ENCODE results near the gene PHF10. TPM values are rescaled to one million over a fixed set of nuclear protein-coding genes. Genes with fewer than 3 reads are reported as not detected.

Gene PHF10
- total and polyA plus RNA-seq, 2 of the 4 experiments (the other 2 are of a cell fraction), result 7.3 to 15.9 TPM

DNA sequence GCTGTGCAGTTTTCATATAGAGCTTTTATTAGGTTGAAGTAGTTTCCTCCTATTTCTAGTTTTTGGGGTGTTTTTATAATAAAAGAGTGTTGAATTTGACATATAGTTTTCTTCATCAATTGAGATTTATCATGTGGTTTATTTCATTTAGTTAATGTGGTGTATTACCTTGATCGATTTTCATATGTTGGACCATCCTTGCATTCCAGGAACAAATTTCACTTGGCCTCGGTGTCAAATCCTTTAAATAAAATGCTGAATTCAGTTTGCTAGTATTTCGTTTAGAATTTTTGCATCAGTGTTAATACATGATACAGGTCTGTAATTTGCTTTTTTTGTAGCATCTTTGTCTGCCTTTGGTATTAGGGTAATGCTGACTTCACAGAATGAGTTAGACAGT, 21.1 kb upstream of the PHF10 start:
- Histone ChIP-seq H3K36me3 (ENCODE audit: control insufficient read depth, insufficient read depth, low read length) (no peaks in the 10 kb centered on the region), H3K9ac (ENCODE audit: low read depth, low read length) (no peak overlapping the region), H2AFZ (replicated peaks; ENCODE audit: low read length, poor library complexity) (no peak overlapping the region), H3K27me3 (ENCODE audit: control insufficient read depth, insufficient read depth, low read length) (peaks cover 1% of the 10 kb centered on the region; the same call in 1 of the 2 replicates), H4K8ac (ENCODE audit: low read depth in 2 of 2, low read length in 2 of 2) (no peak overlapping the region), H2BK15ac (ENCODE audit: low read depth, low read length) (no peak overlapping the region), H3K18ac (ENCODE audit: low read depth, low read length) (no peak overlapping the region), H4K91ac (ENCODE audit: insufficient read depth, low read depth, low read length) (no peak overlapping the region), H2AK9ac (replicated peaks; ENCODE audit: low read depth, low read length, poor library complexity) (no peak overlapping the region), H3K4me3 (ENCODE audit: insufficient read depth, low read depth, low read length) (no peak overlapping the region), H2BK5ac (ENCODE audit: low read depth, low read length, poor library complexity, severe bottlenecking) (no peak overlapping the region), H3K14ac (replicated peaks; ENCODE audit: low read depth, low read length) (no peak overlapping the region), H4K20me1 (ENCODE audit: insufficient read depth, low read length) (no peaks in the 10 kb centered on the region), H3K4me1 (ENCODE audit: control insufficient read depth, insufficient read depth, low read length) (peaks cover 2% of the 10 kb centered on the region; the same call in 1 of the 2 replicates), H2BK120ac (ENCODE audit: low read depth, low read length) (no peak overlapping the region), H3K4ac (ENCODE audit: low read depth, low read length) (no peak overlapping the region), H3K4me2 (ENCODE audit: low read depth, low read length) (no peak overlapping the region), H2BK20ac (ENCODE audit: low read depth, low read length) (no peak overlapping the region), H3K79me1 (ENCODE audit: low read depth in 1 of 2, low read length in 2 of 2) (peaks cover 5 to 6% of the 10 kb centered on the region in 2 experiments; a peak in 3 of 4 replicates), H2AK5ac (ENCODE audit: low read depth, low read length) (no peak overlapping the region), H3K23ac (ENCODE audit: low read depth, low read length) (no peak overlapping the region), H3K27ac (ENCODE audit: insufficient read depth, low read length) (no peak overlapping the region), H4K5ac (ENCODE audit: low read depth, low read length) (no peak overlapping the region), H3K56ac (ENCODE audit: extremely low read depth, insufficient read depth, low read length) (no peak overlapping the region), H3K9me1 (ENCODE audit: insufficient read depth, low read length) (no peaks in the 10 kb centered on the region), H3K9me3 (ENCODE audit: control insufficient read depth, insufficient read depth, low read length) (no peaks in the 10 kb centered on the region)
- ATAC-seq (ENCODE audit: low read depth) (no peak), DNase-seq (no peak)
- ChIA-PET POLR2A (ENCODE audit: unreplicated experiment) (no interaction called here), CTCF (interaction anchor here (1.4 kb wide), 1 partner anchor 11 kb away, joined by 3 read pairs; no protein-coding TSS in a partner anchor)
- BruUV-seq (replicated peaks), result no TSS peak
- in situ Hi-C loops (cut with MboI; ENCODE audit: low sequenced_read_pairs), result no loop called here
- TF ChIP-seq POLR2A (IDR thresholded peaks at IDR 0.05; ENCODE audit: low read depth, low read length) (no peak), RAD21 (IDR thresholded peaks at IDR 0.05; ENCODE audit: low read length) (no peak)
- dilution Hi-C loops (cut with HindIII; ENCODE audit: low sequenced_read_pairs, unreplicated experiment), result no loop called here
- intact Hi-C loops (cut with micrococcal nuclease), result no loop called here
- no CpG with 5 or more reads among the region's 3 CpGs for WGBS, 2 experiments (ENCODE audit: extremely low coverage in 2 of 2, insufficient read length in 1 of 2)

Data from IMR-90 (cell line).